ENCODE results near the gene DHRS1.
"Not testable (repeated sequence)": the region's sequence is repeated elsewhere in the genome, so short reads cannot be mapped to it uniquely, and the experiment has no call there.

Gene DHRS1

DNA sequence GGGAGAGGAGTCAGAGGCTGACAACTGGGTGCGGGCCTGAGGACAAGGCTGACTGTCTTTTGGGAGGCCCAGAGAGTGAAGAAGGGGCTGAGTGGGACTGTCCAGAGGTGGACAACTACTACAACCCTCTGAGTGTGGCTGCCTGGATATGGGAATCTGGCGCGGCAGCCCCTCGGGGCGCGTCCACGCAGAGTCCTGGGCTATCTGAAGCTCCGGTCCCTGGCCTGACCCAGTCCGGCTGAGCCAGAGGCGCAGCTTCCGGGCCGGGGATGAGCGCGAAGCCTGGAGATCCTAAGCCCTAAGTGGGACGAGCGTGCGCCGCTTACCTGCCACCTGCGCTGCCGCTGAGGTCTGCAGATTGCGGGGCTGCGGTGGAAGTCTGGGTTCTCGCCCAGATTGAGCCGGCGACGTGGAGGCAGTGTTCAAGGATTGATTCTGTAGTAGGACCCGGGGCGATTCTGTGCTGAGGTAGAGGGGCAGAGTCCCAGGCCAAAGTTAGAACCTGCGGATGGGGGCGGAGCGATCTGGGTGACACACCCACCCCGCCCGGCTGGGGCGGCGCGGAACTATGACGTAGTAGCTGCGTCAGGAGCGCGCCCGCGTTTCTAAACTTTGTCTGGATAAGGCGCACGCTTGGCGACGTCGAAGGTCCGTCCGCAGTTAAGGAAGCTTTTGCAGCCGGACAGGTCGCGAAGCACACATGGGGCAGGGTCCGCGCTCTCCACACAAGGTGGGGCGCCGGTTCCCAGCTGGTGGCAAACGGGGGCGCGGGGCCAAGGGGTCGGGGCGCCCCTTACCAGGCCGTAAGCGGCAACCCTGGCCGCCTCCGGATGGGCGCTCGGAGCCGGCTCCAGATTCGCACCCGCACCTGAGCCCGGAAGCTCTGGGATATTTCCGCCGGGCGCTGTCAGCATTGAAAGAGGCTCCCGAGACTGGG lies at the start of gene DHRS1, which contains the start of gene NOP9:
Gene DHRS1, minus strand, starts transcription at position 526 of the 937 bp plus-strand sequence. CDS start 674 bp downstream, outside the sequence.
Gene NOP9, plus strand, starts transcription at position 596 of the 937 bp plus-strand sequence. Its CDS starts 105 bp downstream, at position 701.
- peak; percentile 87 for DNase-seq

DNA sequence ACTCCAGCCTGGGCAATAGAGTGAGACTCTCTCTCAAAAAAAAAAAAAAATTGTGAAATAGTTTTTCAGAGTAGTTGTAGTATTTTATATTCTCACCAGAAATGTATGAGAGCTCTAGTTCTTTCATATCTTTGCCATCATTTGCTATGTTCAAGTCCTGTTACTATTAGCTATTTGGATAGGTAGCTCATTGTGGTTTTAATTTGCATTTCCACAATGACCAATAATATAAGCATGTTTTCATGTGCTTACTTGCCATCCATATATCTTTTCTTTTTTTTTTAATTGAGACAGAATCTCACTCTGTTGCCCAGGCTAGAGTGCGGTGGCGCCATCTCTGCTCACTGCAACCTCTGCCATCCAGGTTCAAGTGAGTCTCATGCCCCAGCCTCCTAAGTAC lies 48.6 kb upstream of the DHRS1 start:
- DNase-seq = no peak

DNA sequence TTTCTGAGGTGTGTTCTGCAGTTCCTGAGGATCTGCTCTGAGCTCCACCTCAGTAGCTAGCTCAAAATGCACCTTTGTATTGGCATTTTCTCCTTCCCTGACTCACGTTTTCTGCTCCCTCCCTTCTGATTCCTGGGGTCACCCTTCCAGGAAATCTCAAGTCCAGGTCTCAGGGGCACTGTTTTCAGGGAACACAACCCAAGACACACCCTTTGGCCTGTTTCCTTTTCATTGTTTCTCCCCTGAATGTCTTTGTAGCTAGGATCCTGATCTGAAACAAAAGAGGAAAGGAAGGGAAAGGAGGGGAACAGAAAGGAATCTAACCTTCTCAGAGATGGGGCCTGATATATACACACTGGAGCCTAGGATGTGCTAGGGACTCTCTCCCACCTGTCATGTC lies 47.6 kb upstream of the DHRS1 start:
- no peak for DNase-seq

GRCh38 chr14:24343795-24344660 lies 44.4 kb upstream of the DHRS1 start:
- no peak for DNase-seq

GRCh38 chr14:24342889-24343288 lies 43.3 kb upstream of the DHRS1 start:
- DNase-seq = no peak

DNA sequence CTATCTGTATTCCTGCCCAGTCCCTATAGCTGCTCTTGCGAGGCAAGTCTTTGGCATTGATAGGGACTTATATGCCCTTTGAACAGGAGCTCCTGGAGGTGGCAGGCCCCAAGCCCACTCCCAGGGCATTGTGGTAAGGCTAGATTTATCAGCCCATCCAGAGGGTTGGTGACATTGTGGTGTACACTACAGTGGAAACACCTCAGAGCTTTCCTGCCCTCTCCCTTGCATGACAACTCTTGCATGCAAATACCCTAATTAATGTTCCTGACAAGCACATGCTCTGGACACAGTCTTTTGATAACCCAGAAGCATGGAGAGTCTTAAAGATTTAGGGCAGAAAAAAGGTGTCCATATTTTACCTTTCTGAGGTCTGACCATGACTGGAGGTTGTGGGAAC lies 41.0 kb upstream of the DHRS1 start:
- no peak for DNase-seq

- DNase-seq = peak; percentile 41
These were observed 39.9 kb upstream of the DHRS1 start, which contains the start of gene RIPK3 for GRCh38 chr14:24339284-24340151. Gene RIPK3, minus strand, starts transcription at chr14:24339991. Its CDS starts 165 bp downstream, at chr14:24339826.

- DNase-seq = no peak
These were observed 39.3 kb upstream of the DHRS1 start for GRCh38 chr14:24338843-24339242.

- no peak for DNase-seq
These were observed 38.2 kb upstream of the DHRS1 start for GRCh38 chr14:24337824-24338175.

- no peak for DNase-seq
These were observed 37.7 kb upstream of the DHRS1 start for GRCh38 chr14:24337144-24337823.

- no peak for DNase-seq
These were observed 36.0 kb upstream of the DHRS1 start for GRCh38 chr14:24335461-24336171.

- DNase-seq = no peak
These were observed 35.1 kb upstream of the DHRS1 start, which contains the start of gene ADCY4 for GRCh38 chr14:24334431-24335291. Gene ADCY4, minus strand, starts transcription at chr14:24335071. Its CDS starts 419 bp downstream, at chr14:24334652.

DNA sequence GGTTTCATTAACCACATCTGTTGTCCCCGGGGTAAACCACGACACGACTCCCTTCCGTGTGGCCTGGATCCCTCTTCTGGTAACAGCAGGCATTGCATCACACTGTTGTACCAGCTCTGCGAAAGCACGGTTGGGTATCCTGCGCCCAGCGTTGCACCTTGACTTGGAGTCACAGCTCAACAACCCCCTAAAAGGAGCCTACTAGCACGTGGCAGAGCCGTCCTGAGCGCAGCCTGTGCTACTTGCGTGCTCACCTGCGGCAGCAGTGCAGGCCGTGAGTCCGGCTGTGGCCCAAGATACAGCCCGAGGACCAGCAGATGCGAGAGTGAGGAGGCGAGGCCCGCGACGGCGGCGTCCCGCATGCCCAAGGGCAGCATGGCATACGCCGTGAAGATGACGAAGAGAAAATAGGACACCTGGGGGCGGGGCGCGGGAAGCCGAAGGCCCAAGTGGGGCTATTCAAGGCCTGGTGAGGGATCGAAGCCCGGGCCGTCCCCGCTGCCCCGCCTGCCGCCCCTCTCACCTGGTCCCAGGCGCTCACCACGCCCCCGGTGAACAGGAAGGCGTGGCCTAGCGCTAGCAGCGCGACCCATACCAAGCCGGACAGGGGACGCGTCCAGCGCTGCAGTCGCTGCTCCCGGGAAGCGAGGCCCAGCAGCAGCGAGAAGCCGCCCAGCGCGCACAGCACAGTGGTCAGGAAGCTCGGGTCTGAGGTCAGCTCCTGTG lies 32.9 kb upstream of the DHRS1 start:
- peak; percentile 69 for DNase-seq

DNA sequence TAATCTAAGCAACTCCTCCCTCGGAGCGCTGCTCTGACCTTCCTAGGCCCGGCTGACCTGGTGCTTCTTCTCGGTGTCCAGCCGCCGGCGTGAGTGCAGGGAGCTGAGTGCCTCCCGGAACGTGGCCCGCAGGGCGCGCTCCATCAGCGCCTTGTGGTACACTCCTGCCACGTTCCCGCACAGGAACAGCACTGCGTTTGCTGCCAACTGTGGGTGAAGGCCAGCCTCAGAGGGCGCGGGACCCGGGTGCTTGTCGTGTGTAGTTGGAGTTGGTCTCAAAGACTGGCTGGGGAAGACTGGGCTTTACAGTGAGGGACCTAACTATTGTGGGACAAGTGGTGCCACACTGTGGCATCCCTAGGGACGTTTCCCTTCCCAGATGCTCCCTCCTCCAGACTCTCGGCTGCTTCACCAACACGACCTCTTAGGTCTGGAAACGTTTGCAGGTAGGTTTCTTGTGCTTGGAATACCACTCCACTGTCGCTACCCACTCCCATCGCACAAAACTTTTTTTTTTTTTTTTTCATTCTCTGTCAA lies 32.2 kb upstream of the DHRS1 start:
- DNase-seq = no peak

DNA sequence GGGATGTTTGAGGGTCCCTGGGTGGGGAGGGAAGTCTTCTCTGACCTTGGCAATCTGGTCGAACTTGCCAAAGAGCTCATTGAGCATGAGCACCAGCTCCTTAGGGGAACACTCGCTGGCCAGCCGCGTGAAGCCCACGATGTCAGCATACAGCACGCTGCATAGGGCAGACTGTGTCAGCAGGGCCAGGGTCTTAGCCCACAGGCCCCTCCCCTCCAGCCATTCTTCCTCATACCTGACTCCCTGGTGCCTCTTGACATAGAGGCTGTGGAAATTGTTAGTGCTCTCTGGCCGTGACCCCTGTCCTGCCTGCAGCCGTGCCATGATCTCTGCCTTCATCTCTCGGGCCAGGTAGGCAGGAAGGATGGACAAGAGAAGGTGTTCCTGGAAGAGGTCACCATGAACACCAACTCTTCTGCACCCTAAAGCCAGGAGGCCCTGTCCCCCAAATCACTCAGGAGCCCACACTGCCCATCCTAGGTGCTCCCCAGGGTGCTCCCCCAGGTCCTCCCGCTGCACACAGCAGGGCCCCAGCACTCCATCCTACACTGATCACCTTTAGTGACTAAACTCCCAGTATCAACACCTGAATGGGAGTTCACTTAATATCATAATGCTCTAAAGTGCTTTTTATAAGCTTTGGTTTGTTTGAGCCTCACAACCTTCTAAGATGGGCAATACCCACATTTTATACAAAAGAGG lies 31.5 kb upstream of the DHRS1 start:
- DNase-seq = no peak

GRCh38 chr14:24329736-24330135 lies 30.2 kb upstream of the DHRS1 start:
- DNase-seq = no peak

GRCh38 chr14:24329073-24329663 lies 29.6 kb upstream of the DHRS1 start:
- no peak for DNase-seq

DNA sequence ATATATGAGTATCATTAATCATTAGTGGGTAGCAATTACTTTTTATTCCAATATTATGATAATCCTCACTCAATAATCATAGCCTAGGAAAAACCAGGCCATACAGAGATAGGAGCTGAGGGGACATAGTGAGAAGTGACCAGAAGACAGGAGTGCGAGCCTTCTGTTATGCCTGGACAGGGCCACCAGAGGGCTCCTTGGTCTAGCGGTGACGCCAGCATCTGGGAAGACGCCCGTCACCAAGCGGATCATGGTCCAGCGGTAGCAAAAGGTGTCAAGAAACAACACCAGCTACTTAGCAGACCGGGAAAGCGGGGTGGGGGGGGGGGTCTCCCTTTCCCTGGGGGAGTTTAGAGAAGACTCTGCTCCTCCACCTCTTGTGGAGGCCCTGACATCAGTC lies 28.3 kb upstream of the DHRS1 start:
- DNase-seq = not testable (repeated sequence)
